8988T (cell line): Measurements from ENCODE around the gene FAM180B.
A peak's percentile ranks its signal among the peaks of the same experiment; 100 is the strongest.
"Not testable (repeated sequence)": the region's sequence is repeated elsewhere in the genome, so short reads cannot be mapped to it uniquely, and the experiment has no call there.

Source experiments
- DNase-seq: peaks from one replicate; pipeline ENCODE4 v3.0.0; 2011

FAM180B gene

GRCh38 chr11:47599902-47600301 is 13.4 kb downstream of the FAM180B start:
- DNase-seq, result no peak

- no peak for DNase-seq
Measured at GRCh38 chr11:47603295-47603694, 16.8 kb downstream of the FAM180B start.

GRCh38 chr11:47605921-47606320 is 19.4 kb downstream of the FAM180B start:
- no peak for DNase-seq

- DNase-seq, result no peak
Measured at GRCh38 chr11:47606731-47607130, 20.3 kb downstream of the FAM180B start.

- DNase-seq, result no peak
Measured at GRCh38 chr11:47607380-47607779, 20.9 kb downstream of the FAM180B start.

GRCh38 chr11:47609675-47610074 is 23.2 kb downstream of the FAM180B start:
- no peak for DNase-seq

GRCh38 chr11:47611348-47611794 is 24.9 kb downstream of the FAM180B start:
- no peak for DNase-seq

- no peak for DNase-seq
Measured at GRCh38 chr11:47615249-47615648, 28.8 kb downstream of the FAM180B start.

GRCh38 chr11:47616726-47617416 is 30.4 kb downstream of the FAM180B start:
- DNase-seq, result peak; percentile 56

- DNase-seq, result no peak
Measured at GRCh38 chr11:47617417-47617809, 30.9 kb downstream of the FAM180B start.

GRCh38 chr11:47620836-47621378 is 34.4 kb downstream of the FAM180B start:
- no peak for DNase-seq

- DNase-seq, result no peak
Measured at GRCh38 chr11:47626234-47626633, 39.8 kb downstream of the FAM180B start.

GRCh38 chr11:47628026-47628425 is 41.5 kb downstream of the FAM180B start:
- no peak for DNase-seq

- no peak for DNase-seq
Measured at GRCh38 chr11:47631473-47631872, 45.0 kb downstream of the FAM180B start.

- DNase-seq, result not testable (repeated sequence)
Measured at GRCh38 chr11:47636331-47636730, 49.9 kb downstream of the FAM180B start.
